ENCODE data around the gene AGBL5.

- TF ChIP-seq POLR2A (IDR thresholded peaks at IDR 0.05), result no peak
- TF ChIP-seq CTCF (IDR thresholded peaks at IDR 0.05), result no peak
Measured at GRCh38 chr2:27007416-27008374, 43.8 kb upstream of the AGBL5 start.

All from testis (tissue), 2 donors.